Glomerular endothelial cell (primary cell): ENCODE results near the gene RNF10. TPM values are rescaled to one million over a fixed set of nuclear protein-coding genes. Genes with fewer than 3 reads are reported as not detected.
"Not testable (repeated sequence)": the region's sequence is repeated elsewhere in the genome, so short reads cannot be mapped to it uniquely, and the experiment has no call there.

Experiments used
- DNase-seq: peaks from one replicate; pipeline ENCODE4 v3.0.0-alpha.2; 2011; ENCODE audit warnings: low read depth, low spot score; ENCODE audit errors: extremely low read depth
- total RNA-seq: library from RNA; depleted of rRNA; stranded (reverse); fragments of >200 nt; gene quantifications from 2 replicates; pipeline ENCODE4 v1.2.3, GENCODE V29; 2015

Gene RNF10
- total RNA-seq, 1 donor from 2014 or later, result 111 TPM

DNA sequence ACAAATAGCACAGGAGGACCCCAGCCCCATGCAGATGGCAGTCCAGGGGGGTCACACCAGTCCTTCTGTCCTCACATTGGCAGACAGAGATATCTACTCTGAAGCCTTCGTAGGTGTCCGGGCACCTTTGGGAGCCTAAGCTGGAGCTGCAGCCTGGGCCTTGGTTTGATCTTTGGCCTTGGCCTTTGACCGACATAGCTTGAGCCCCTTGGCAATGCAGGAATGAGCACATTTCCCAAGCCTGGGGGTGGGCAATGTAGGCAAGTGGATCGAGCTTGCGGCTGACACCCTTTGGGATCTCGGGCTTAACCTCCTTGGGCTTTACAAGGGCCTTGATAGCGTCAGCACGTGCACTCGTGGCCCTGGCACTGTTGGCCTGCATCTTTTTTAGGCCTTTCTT is 11.6 kb upstream of the RNF10 start:
- DNase-seq, result no peak

DNA sequence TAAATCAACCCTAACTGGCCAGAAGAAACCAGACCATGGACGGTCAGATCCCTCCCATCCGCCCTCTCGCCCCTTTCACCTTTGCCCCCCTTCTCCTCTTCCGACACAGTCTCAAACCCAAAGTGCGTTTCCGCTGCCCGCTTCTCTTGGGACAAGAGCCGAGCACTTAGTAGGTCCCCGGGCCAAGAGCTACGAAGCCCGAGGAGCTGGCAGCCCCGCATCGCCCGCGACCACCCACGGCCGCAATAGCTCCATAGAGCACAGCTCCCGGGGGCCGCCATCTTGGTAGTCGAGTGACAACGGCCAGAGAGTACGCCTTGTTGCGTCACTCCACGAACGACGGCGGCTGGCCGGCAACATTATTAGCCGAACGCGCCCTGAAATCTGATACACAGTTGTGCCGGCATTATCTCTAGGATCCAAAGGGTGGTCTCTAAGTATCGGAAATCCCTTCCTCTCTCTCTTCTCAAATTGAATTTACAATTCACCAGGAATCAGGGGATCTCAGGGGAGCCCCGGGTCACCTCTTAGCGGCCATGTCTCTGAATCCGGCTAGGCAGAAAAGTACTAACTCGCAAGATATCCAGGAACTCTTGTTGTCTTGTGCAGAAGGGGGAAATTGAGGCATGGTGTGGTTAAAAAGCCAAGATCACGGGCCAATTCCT is 5.2 kb upstream of the RNF10 start, which contains the start of gene COQ5:
Gene COQ5 (minus strand): TSS at position 298 of the 665 bp plus-strand sequence. CDS start 17 bp downstream, at position 281.
- DNase-seq, result no peak

DNA sequence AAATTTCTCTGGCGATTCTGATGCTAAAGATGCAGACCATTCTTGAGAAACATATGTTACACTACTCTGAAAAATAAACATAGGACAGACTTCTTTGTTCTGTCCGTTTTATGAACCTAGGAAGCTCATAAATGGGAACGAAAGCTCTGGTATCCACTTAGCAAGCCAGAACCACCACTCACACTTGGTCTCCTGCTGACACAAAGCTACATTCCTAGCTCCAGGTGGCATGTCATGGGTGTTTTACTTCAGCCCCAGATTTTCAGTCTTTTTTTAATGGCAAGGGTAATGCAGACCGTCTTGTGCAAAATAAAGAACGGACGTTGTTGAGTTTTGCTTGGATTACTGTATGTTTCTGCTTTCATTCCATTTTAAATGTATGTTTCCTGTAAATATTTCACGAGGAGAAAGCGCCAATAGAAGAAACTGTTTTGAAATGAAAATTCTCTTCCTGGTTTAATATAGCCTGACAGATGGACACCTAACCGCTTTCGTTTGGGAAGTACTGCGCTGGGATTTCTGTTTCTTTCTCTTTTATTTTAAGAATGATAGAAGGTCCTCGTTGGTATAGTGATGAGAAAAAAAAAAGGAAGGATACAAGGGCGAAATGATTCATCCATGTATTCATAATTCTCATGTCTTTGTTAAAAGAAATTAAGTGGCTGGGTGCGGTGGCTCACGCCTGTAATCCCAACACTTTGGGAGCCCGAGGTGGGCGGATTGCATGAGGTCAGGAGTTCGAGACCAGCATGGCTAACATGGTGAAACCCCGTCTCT is 4.3 kb upstream of the RNF10 start:
- no peak for DNase-seq

DNA sequence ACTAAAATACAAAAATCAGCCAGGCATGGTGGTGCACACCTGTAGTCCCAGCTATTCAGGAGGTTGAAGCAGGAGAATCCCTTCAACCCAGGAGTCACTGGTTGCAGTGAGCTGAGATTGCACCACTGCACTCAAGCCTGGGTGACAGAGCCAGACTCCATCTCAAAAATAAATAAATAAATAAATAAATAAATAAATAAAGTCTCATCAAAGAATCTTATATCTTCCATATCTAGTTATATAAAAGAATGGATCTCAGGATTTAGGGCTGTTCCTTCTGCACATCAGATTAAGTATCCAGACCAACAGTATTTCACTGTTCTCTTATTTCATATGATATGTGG is 3.8 kb upstream of the RNF10 start:
- DNase-seq, result not testable (repeated sequence)

DNA sequence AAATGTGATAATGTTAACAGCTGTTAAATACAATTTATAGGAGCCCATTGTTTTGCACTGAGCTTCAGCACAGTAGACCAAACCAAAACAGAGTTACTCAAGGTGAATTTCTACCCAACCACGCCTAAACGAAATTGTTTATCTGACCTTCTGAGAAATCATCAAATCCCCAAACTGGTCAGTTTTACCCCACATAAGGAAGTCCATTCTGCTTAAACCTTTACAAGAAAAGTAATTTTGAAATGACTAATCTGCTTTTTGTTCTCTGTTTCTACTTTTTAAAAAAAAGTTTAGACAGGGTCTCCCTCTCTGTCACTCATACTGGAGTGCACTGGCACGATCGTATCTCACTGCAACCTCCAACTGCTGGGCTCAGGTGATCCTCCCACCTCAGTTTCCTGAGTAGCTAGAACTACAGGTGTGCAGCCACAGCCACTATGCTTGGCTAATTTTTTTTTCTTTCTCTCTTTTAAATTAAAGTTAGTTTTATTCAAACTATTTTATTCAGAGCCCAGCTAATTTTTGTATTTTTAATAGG is 1.4 kb upstream of the RNF10 start:
- no peak for DNase-seq

DNA sequence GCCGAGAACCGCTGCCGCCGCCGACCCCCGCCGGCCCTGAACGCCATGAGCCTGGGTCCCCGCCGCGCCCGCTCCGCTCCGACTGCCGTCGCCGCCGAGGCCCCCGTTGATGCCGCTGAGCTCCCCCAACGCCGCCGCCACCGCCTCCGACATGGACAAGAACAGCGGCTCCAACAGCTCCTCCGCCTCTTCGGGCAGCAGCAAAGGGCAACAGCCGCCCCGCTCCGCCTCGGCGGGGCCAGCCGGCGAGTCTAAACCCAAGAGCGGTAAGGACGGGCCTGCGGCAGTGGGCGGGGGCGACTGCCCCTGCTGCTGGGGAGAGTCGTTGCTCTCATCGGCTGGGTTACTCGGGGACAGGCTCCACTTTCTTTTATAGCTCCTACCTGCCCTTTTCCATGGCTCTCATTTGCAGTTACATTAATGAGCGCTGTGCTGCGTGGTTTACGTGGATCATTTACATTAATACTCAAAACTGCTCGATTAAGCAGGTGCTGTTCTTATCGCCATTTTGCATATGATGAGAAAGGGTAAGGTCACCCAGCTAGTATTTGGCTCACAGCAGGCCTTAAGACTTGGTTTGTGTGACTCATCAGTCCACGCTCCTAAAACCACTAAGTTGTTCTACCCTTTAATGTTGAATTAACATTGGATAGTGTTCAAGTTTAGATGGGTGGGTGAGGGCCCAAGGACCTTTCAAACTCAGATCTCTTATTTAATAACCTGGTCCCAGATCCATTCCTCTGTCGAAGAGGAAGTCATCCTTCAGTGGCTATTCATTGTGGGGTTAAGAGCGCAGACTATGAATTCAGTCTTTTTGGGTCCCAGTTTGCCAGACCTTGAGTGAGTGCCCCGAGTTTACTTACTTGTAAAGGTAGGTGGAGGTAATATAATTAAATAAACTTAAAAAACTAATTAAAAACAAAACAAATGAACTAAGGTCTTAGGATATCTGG is 823 bp downstream of the RNF10 start:
- no peak for DNase-seq

DNA sequence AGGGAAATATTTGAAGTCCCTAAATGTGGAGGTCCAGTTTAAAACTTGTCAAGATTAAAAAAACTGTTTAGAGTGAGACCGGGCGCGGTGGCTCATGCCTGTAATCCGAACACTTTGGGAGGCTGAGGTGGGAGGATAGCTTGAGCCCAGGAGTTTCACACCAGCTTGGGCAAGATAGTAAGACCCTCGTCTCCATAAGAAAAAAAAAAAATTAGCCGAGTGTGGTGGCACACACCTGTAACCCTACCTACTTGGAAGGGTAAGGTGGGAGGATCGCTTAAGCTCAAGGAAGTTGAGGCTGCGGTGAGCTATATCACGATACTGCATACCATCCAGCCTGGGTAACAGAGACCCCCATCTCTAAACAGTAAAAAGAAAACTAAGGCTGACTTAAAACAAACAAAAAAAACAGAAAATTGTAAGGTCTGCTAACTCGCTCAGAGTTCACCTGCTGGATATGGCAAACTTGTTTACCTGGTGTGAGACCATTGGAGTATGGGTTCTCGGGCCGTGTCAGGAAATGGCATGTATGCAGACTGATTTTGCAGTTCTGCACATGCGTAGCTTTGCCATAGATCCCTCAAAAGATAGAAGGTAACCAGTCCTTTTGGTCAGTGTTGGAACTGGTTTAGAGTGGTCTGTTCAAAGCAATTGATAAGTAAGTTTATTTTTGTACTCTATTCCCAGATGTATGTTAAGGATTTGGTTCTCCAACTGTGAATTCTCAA is 2.1 kb downstream of the RNF10 start:
- DNase-seq, result no peak

DNA sequence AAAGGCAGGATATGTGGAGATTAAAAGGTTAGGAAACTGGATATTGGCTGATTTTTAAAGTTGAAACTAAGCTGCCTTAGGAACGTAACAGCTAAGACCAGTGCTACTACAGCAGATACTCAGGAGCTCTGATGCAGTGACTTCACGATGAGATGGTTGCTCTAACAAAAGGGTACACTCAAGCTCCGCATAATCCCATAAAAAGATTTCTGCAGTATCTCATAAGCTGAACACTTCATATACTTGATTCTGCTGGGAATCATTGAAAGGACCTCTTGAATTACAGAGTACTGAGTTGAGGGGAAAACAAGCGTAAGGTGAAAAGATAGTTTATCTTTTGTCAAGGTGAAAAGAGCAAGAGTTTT is 3.7 kb downstream of the RNF10 start:
- DNase-seq, result no peak

DNA sequence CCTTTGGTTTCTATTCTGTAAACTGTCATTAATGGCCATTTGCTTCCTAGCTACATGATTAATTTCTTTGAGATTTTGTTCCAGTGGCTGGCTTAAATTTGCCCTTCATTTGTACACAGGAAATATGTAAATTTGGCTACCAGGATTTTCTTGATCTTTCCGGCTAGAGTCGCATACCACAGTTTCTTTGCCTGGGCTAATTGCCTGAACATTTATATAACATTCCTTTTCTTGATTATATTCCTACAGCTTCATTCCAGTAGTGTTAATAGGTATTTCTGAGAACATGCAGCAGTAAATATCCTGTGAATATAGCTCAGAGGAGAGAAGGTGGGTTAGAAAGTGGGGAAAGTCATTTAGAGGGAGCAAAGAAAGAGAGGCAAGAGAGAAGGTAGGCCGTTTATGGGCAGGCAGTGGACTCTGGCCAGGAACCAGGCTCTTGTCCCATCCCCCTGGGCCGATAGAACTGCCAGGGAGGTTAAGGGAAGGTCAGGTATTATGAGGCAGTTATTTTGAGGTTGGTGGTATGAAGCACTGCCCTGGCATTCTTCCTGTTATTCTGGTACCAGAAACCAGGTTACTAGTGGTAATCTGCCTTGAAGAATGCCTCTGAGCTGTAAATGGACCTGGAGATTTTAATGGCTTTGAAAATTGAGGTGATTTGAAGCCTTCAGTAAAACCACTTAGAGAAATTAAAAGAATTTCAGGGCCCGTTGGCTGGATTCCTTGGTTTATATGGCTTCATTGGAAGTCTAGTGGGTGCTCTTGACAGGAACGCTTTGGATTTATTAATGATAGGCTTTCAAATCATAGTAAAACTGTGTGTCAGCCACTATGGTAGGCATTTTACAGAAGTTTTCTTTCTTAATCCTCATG is 4.4 kb downstream of the RNF10 start:
- no peak for DNase-seq

DNA sequence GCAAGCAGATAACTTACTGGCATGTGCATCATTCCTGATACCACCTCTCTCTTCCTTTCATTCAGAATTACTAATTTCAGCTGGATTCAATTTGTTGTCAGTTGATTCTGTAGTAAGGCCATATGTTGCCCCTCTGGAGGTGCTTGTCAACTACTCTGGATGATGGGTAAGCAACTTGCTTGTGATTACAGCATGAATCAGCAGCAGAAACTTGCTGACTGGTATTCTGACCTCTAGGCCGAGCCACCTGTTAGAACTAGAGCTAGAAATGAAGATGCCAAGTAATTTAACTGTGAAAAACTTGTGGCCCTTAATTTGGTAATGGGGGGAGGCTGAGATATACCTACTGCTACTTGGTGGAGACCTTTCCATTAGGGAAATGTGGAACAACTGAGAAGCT is 5.1 kb downstream of the RNF10 start:
- no peak for DNase-seq

DNA sequence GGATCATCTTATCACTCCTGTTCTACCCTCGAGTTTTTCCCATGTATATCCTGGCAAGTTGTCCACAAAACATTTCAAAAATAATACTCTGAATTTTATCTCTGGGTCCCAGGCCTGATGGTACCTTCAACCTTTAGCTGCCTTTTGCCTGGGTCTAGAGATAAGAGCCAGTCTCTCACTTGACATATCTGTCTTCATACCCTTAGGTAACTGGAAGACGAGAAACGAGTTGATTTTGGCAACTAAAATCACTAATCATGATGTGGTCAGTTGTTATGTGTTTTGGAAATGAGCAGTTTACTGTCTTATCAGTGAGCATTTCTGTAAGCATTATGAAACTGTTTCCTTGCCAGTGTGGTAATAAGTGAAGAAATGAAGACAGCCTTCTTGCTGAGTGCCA is 6.3 kb downstream of the RNF10 start:
- DNase-seq, result no peak

DNA sequence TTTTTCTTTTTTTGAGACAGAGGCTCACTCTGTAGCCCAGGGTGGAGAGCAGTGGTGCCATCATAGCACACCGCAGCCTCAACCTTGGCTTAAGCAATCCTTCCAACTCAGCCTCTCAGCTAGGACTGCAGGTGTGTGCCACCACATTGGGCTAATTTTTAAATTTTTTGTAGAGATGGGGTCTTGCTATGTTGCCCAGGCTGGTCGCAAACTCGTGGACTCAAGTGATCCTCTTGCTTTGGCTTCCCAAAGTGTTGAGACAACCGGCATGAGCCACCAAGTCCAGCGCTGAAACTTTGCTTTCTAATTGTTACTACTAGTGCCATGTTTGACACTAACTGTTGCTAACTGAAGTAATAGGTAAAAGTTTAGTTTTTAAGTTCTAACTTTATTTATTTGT is 8.0 kb downstream of the RNF10 start:
- no peak for DNase-seq

DNA sequence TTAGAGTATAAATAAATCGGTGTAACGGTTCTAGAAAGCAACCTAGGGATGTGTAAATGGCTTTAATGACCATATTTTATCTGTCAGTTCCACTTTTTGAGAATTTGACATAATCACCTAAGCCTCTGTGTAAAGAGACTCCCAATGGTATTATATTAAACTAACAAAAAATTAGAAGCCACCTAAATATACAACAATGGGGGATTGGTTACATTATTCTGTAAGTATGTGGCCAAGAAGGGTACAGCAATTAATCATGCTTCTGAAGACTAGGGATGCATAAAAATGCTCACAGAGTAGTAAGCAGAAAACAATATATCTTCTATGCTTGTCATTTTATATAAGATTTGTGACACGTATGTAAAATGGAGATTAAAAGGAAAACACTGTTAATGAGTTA is 10.5 kb downstream of the RNF10 start:
- DNase-seq, result no peak

DNA sequence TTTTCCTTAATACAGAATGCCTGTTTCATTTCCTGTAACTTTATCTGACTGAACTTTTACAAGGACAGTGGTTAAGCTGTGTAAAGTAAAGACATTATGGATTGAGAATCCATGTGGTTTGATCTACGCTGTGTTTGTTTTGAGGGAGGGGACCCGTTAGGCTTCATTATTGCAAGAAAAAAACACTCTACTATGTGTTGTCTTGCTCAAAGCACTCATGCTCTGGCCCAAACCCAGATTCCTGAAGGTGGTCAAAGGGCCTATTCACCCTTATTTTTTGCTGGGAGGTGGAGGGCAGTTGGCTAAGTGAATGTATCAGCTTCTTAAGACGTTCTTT is 11.9 kb downstream of the RNF10 start:
- no peak for DNase-seq

DNA sequence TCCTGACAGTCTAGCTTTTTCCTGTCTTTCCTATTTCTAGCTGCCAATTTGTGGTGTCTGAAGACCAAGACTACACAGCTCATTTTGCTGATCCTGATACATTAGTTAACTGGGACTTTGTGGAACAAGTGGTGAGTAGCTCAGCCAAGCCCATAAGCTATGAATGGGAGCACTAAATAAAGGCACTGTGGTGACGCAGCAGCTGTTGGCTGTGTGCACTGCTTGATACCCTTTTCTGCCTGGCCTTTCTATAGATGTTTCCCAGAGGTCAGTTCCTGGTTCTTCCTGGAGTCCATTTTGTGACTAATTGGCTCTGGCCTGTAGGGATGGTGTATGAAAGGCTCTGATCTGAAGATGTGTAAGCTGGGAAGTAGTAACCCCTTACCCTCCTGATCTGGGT is 20.5 kb downstream of the RNF10 start:
- no peak for DNase-seq

DNA sequence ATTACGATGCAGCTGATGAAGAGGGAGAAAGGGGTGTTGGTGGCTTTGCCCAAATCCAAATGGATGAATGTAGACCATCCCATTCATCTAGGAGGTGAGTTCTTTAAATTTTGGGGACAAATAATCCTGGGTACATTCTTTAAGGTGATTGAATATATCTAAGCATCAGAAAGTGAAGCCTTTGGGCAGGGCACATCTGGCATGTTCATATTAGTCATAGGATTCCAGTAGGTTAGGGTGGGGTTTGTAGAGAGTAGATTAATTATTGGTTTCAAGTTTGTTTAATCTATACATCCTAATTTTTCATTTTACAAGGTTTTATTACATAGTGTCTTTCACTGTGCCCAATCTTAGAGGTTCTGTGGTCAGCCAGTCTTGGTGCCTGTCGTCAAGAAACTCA is 23.4 kb downstream of the RNF10 start:
- DNase-seq, result no peak

DNA sequence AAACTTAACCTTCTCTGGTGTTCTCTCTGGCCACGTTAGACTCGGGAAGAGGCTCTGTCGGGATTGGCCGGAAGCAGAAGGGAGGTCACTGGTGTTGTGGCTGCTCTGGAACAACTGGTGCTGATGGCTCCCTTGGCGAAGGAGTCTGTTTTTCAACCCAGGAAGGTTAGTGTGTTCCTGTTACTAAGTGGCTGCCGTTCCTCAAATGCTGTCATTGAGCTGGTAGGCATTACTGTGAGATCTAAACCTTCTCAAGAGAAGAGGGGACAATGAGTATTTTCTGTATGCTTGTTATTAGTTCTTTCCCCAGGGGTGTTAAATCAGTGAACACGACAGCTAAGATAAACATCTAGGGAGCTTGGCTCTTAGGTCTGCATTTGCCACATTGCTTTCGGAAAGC is 28.8 kb downstream of the RNF10 start:
- no peak for DNase-seq

DNA sequence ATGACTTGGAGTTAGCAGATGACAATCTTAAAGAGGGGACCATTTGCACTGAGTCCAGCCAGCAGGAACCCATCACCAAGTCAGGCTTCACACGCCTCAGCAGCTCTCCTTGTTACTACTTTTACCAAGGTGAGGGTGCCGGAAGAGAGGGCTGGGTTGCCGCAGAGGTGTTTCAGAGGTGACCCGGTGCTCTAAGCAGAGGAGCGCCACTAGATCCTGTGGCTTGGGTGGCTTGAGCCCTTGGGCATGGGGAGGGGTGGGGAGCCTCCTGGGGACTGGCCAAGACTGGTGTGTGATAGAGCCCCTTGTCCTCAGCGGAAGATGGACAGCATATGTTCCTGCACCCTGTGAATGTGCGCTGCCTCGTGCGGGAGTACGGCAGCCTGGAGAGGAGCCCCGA is 29.3 kb downstream of the RNF10 start:
- no peak for DNase-seq

DNA sequence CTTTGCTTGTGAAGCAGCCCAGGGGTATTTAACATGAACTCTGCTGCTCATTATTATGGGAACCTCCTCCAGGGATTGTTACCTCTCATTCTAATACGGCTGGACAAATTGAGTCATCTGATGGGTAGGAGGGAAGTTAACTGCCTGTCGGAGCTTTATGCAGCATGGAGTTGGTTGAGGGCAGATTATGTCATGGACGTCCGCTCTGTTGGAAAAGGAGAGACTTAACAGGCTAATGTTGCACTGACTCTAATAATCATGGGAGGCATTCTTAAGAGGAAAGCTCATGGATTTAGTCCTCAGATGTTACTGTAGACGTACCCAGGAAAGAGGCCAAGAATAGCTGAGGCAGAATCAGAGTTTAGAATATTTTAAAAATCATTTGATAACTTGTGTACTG is 37.1 kb downstream of the RNF10 start:
- DNase-seq, result no peak

DNA sequence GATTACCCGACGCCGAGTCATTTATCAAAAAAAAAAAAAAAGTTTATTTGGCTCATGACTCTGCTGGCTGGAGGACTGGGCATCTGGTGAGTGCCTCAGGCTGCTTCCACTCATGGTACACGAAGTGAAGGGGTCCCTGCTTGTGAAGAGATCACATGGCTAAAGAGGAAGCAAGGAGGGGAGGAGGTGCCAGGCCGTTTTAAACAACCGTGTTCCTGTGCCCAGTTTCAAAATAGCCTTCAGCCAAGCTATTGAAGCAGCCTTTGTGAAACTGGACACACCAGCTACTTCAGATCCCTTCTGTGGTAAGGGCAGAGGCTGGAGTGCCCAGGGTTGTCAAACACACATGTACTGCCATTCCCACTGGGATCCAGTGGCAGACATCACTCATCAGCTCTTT is 39.4 kb downstream of the RNF10 start:
- DNase-seq, result no peak
